SH-SY5Y (cell line): ENCODE results near the gene KAT6B.

Source experiments
- GATA2 ChIP-seq: IDR thresholded peaks from 2 replicates; pipeline ENCODE4 v1.6.1; 2011; ENCODE audit warnings: mild to moderate bottlenecking, low read depth, low read length
- GATA3 ChIP-seq: IDR thresholded peaks from 2 replicates; pipeline ENCODE4 v1.6.1; 2011; ENCODE audit warnings: low read depth, mild to moderate bottlenecking, low read length, moderate library complexity

- TF ChIP-seq GATA2: no peak
- no peak for TF ChIP-seq GATA3
Measured at GRCh38 chr10:74851831-74852230, 25.4 kb downstream of the KAT6B start.
